MM.1S (cell line): ENCODE data around the gene IHH.

Experiments
- DNase-seq: peaks from one replicate; pipeline ENCODE4 v3.0.0-alpha.2; 2015
- H2AFZ ChIP-seq: fragments of 300-600 bp; sonication (generic); 2 replicates; pipeline ENCODE4 v1.6.0; 2016; ENCODE audit warnings: antibody characterized with exemption, low read length
- H3F3A ChIP-seq: fragments of 300-600 bp; sonication (generic); 2 replicates; pipeline ENCODE4 v1.6.1; 2016; ENCODE audit warnings: mild to moderate bottlenecking, antibody characterized with exemption, low read length, moderate library complexity, mixed read lengths; ENCODE audit not compliant: insufficient read depth
- H3K27ac ChIP-seq: fragments of 300-600 bp; sonication (generic); 2 replicates; pipeline ENCODE4 v1.5.1; 2016; ENCODE audit warnings: mild to moderate bottlenecking, low read length
- H3K27me3 ChIP-seq: fragments of 300-600 bp; sonication (generic); replicated peaks from 2 replicates; pipeline ENCODE4 v1.6.0; 2016; ENCODE audit warnings: low read length; ENCODE audit not compliant: insufficient read depth
- H3K36me3 ChIP-seq: fragments of 300-600 bp; sonication (generic); replicated peaks from 2 replicates; pipeline ENCODE4 v1.6.1; 2016; ENCODE audit warnings: mild to moderate bottlenecking, low read length, mixed read lengths; ENCODE audit not compliant: insufficient read depth
- H3K4me1 ChIP-seq: fragments of 300-600 bp; sonication (generic); 2 replicates; pipeline ENCODE4 v1.6.1; 2016; ENCODE audit warnings: low read length, mixed read lengths
- H3K4me2 ChIP-seq: fragments of 300-600 bp; sonication (generic); 2 replicates; pipeline ENCODE4 v1.6.0; 2016; ENCODE audit warnings: low read depth, low read length
- H3K4me3 ChIP-seq: fragments of 300-600 bp; sonication (generic); 2 replicates; pipeline ENCODE4 v1.5.1; 2016; ENCODE audit warnings: low read length, mixed read lengths
- H3K79me2 ChIP-seq: fragments of 300-600 bp; sonication (generic); 2 replicates; pipeline ENCODE4 v1.6.1; 2016; ENCODE audit warnings: mixed run types, low read length, mixed read lengths
- H3K9ac ChIP-seq: fragments of 300-600 bp; sonication (generic); 2 replicates; pipeline ENCODE4 v1.6.1; 2016; ENCODE audit warnings: low read length, mixed read lengths
- H3K9me2 ChIP-seq: fragments of 300-600 bp; sonication (generic); replicated peaks from 2 replicates; pipeline ENCODE4 v1.6.1; 2016; ENCODE audit warnings: mild to moderate bottlenecking, low read length, mixed read lengths; ENCODE audit not compliant: insufficient read depth
- H3K9me3 ChIP-seq: fragments of 300-600 bp; sonication (generic); replicated peaks from 2 replicates; pipeline ENCODE4 v1.6.1; 2016; ENCODE audit warnings: mild to moderate bottlenecking, low read length, mixed read lengths; ENCODE audit not compliant: insufficient read depth
- H4K20me1 ChIP-seq: fragments of 300-600 bp; sonication (generic); 2 replicates; pipeline ENCODE4 v1.6.1; 2016; ENCODE audit warnings: mild to moderate bottlenecking, low read length, moderate library complexity, mixed read lengths; ENCODE audit not compliant: insufficient read depth
- CTCF ChIP-seq: fragments of 300-600 bp; sonication (generic); IDR thresholded peaks from 2 replicates; pipeline ENCODE4 v1.5.1; 2016; ENCODE audit warnings: antibody characterized with exemption, low read length, mixed read lengths
- EZH2 ChIP-seq: fragments of 300-600 bp; sonication (generic); optimal IDR thresholded peaks from 2 replicates; pipeline ENCODE3; 2017; ENCODE audit warnings: low read depth, mild to moderate bottlenecking, antibody characterized with exemption, low read length, mixed read lengths
- EZH2phosphoT487 ChIP-seq: fragments of 300-600 bp; sonication (generic); IDR thresholded peaks from 2 replicates; pipeline ENCODE4 v1.6.1; 2018; ENCODE audit warnings: antibody characterized with exemption, low read length

Gene IHH

GRCh38 chr2:219041252-219041651 lies 19.5 kb downstream of the IHH start, which contains the start of gene CFAP65:
Gene CFAP65, minus strand, starts transcription at chr2:219041516. Its CDS starts 2,468 bp downstream, at chr2:219039048.
- Histone ChIP-seq H3K36me3 (no peaks in the 10 kb centered on the region), H3K79me2 (no peaks in the 10 kb centered on the region), H3K4me3 (no peak within 1 kb of the TSS), H3F3A (no peaks in the 10 kb centered on the region), H4K20me1 (no peaks in the 10 kb centered on the region), H3K27ac (no peak within 1 kb of the TSS), H3K9me2 (no peaks in the 10 kb centered on the region), H3K9me3 (no peaks in the 10 kb centered on the region), H3K9ac (no peak within 1 kb of the TSS), H3K4me2 (peak within 1 kb of the TSS; percentile 11; the same call in 1 of the 2 replicates), H3K27me3 (peaks cover 87% of the 10 kb centered on the region), H2AFZ (no peak within 1 kb of the TSS), H3K4me1 (no peaks in the 10 kb centered on the region)
- no peak for DNase-seq
- TF ChIP-seq CTCF: no peak
- TF ChIP-seq EZH2: no peak
- TF ChIP-seq EZH2phosphoT487: no peak

GRCh38 chr2:219038600-219038999 lies 22.1 kb downstream of the IHH start:
- H3K27ac ChIP-seq: no peak overlapping the region
- H3K79me2 ChIP-seq: no peaks in the 10 kb centered on the region
- H3K9me3 ChIP-seq: no peaks in the 10 kb centered on the region
- H2AFZ ChIP-seq: no peak overlapping the region
- no peak overlapping the region for H3K4me3 ChIP-seq
- H3K9me2 ChIP-seq: no peaks in the 10 kb centered on the region
- no peak overlapping the region for H3K4me2 ChIP-seq
- no peak for TF ChIP-seq EZH2
- TF ChIP-seq CTCF: no peak
- no peak for TF ChIP-seq EZH2phosphoT487
- H3K4me1 ChIP-seq: no peaks in the 10 kb centered on the region
- peaks cover 97% of the 10 kb centered on the region for H3K27me3 ChIP-seq
- H3F3A ChIP-seq: no peaks in the 10 kb centered on the region
- H3K36me3 ChIP-seq: no peaks in the 10 kb centered on the region
- H4K20me1 ChIP-seq: no peaks in the 10 kb centered on the region
- H3K9ac ChIP-seq: no peak overlapping the region
- no peak for DNase-seq

- Histone ChIP-seq H3K27ac (no peak overlapping the region), H3K9ac (no peak overlapping the region), H3K4me3 (no peak overlapping the region), H3K79me2 (no peaks in the 10 kb centered on the region), H2AFZ (no peak overlapping the region), H3K4me2 (no peak overlapping the region), H3K4me1 (no peaks in the 10 kb centered on the region), H4K20me1 (no peaks in the 10 kb centered on the region), H3K36me3 (no peaks in the 10 kb centered on the region), H3K9me2 (no peaks in the 10 kb centered on the region), H3F3A (no peaks in the 10 kb centered on the region), H3K9me3 (no peaks in the 10 kb centered on the region), H3K27me3 (peaks cover 97% of the 10 kb centered on the region)
- no peak for DNase-seq
- no peak for TF ChIP-seq CTCF
- no peak for TF ChIP-seq EZH2
- no peak for TF ChIP-seq EZH2phosphoT487
Observed at GRCh38 chr2:219037783-219038499, 22.8 kb downstream of the IHH start.
